Measurements from ENCODE around the gene PTPRT.

DNA sequence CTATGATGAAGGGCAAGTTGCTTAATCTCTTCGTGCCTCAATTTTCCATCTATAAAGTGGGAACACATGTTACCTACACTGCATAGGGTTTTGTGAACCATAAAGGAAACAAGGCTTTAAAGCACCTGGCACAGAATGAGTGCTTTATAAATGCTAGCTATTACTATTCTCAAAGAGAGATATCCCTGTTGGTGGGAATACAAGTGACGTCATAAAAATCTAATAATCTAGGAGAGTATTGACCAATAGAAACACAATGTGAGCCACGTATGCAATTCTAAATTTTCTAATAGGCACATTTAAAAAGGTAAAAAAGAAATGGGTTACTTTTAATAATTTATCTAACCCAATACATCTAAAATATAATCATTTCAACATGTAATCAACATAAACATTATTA lies 316.4 kb downstream of the PTPRT start:
- TF ChIP-seq POLR2A (IDR thresholded peaks at IDR 0.05): no peak
- TF ChIP-seq, protein P1, sequence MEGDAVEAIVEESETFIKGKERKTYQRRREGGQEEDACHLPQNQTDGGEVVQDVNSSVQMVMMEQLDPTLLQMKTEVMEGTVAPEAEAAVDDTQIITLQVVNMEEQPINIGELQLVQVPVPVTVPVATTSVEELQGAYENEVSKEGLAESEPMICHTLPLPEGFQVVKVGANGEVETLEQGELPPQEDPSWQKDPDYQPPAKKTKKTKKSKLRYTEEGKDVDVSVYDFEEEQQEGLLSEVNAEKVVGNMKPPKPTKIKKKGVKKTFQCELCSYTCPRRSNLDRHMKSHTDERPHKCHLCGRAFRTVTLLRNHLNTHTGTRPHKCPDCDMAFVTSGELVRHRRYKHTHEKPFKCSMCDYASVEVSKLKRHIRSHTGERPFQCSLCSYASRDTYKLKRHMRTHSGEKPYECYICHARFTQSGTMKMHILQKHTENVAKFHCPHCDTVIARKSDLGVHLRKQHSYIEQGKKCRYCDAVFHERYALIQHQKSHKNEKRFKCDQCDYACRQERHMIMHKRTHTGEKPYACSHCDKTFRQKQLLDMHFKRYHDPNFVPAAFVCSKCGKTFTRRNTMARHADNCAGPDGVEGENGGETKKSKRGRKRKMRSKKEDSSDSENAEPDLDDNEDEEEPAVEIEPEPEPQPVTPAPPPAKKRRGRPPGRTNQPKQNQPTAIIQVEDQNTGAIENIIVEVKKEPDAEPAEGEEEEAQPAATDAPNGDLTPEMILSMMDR (IDR thresholded peaks at IDR 0.05): no peak

Measured in Peyer's patch (tissue), 4 donors.